GM18507 (cell line): ENCODE results near the gene GNB1L.

Source experiments
- DNase-seq: peaks from one replicate; pipeline ENCODE4 v3.0.0; 2011; ENCODE audit warnings: low read depth; ENCODE audit not compliant: insufficient read length; ENCODE audit errors: extremely low spot score
- FAIRE-seq: peaks from 2 replicates; lab custom pipeline; 2011; peaks lifted over from hg19 to GRCh38; lab: Jason Lieb, UNC

GNB1L gene

GRCh38 chr22:19877626-19878339 is 23.1 kb upstream of the GNB1L start:
- FAIRE-seq (no peak), DNase-seq (no peak)

DNA sequence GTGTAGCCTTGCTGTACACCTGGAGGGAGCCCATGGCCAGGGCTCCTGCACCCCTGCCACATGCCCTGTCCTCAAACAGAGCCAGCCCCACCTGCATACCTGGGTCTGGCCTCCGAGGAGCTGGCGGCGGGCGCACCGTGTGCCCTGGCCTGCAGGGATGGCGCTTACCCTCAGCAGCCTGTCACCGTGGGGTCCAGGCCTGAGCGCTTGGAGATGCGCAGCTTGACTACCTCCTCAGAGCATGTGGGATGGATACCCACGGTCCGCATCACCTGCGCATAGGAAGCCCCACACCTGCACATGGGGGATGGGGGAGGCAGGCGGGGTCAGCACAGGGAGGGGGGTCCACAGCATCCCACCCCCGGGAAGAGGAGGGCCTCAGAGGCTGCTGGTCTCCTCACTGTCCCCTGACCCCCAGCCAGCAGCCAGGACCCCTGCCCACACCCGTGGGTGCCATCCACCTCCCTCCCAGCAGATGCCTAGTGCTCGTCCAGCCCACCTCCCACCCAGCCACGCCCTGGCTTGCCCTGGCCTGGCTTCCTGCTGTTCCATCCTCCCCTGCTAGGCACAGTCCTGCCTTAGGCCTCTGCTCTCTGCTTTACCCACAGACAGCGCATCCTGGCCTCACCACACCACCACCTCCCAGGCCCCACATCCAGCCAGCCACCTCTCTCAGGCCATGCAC is 22.4 kb upstream of the GNB1L start:
- DNase-seq (no peak), FAIRE-seq (no peak)

DNA sequence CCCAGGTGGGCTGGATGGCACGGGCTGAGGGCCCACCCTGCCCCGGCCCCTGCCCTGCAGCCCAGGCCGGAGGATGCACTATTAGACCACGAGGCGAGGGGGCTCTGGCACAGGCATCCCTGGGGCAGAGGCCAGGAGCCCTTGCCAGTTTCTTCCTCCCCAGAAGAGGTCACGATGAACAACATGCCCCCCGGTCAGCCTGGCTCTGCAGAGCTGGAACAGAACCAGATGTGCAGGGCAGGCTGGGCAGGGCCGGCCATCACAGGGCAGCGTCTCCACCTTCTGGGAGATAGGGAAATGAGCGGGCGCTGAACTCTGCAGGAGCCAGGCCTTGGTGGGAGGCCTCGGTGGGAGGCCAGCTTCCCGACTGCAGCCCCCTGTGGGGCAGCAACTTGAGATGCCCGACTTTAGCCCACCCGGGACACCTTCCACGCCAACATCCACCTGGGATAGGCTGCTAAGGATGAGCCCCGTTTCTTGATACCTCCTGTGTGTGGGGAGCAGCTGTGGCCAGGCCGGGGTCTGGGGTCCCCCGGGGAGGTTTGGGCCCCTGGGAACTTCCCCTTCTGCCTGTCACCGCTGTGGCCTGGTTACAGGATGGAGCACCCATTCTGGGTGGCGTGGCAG is 21.8 kb upstream of the GNB1L start:
- DNase-seq (no peak), FAIRE-seq (no peak)

DNA sequence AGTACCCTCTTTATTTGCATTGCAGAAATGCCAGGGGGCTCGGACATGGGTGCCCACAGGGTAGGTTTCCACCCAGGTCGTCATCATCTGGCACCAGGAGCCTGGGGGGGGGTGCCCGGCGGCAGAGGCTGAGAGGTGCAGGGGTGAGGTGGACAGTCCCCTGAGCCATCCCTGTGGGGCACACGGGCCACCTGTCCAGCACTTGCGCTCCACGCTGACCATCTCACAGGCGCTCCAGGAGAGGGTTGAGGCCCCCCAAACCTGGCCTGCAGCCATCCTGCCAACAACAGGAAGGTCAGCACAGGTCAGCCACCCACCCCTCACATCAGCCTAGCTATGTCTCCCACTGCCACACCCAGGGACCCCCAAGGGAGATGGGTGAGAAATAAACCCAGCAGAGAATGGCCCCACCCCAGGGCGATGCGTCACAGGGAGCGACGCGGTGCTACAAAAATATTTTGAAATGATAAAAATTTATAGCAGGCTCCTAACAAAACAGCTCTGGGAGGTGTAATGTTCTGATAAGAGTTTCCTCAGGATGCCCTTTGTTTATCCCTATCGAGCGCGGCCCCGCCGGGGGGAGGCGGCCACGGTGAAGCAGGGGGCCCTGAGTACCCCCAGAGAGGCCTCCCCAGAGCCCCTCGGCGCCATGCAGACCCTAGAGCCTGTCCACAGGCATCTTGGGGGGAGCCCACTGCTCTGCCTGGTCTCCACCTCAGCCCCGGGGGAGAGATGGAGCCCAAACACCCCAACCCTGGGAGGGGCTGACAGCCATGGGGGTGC is 21.0 kb upstream of the GNB1L start:
- no peak for FAIRE-seq
- DNase-seq = no peak

- no peak for DNase-seq
Measured at GRCh38 chr22:19875061-19875530, 20.4 kb upstream of the GNB1L start.

GRCh38 chr22:19874307-19875060 is 19.8 kb upstream of the GNB1L start:
- no peak for DNase-seq
- no peak for FAIRE-seq

More at GRCh38 chr22:19875061-19875530, 20.4 kb upstream of the GNB1L start:
- no peak for FAIRE-seq

GRCh38 chr22:19873960-19874306 is 19.3 kb upstream of the GNB1L start:
- FAIRE-seq (no peak), DNase-seq (no peak)

DNA sequence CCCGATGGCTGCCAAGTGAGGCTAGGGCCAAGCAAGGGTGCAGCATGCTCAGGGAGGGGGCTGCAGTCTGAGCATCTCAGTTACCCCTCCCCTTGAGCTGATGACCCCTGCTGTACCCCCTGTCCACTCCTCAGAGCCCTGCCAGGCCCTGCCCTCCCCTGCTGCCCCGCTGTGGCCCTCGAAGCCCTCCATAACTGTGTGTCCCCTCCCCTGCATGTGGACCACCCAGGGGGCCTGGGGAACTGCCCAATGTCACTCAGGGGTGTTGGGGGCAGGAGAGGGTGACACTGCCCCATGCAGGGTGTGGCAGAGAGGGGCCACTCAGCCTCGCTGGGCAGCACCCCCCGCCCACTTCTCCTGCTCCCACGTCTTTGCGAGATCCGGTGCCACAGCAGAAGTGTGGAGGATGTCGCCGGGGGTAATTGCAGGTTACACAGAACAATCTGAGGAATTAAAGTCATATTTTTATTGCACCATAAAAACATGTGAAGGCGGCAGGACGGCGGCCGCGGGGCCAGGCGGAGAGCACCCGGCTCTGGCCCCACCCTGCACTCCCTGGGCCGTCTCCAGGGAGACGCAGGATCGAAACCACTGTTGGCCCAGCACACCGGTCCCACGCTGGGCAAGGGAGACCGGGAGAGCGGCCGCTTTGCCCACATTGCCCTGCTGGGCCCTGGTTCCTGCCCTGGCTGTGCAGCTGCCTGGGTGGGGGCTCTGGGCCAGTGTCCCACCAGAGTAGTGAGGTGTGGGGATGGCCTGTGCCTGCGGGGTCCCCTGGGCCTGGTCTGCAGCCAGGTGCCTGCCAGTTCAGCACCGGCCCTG is 18.7 kb upstream of the GNB1L start:
- no peak for DNase-seq
- FAIRE-seq = no peak

DNA sequence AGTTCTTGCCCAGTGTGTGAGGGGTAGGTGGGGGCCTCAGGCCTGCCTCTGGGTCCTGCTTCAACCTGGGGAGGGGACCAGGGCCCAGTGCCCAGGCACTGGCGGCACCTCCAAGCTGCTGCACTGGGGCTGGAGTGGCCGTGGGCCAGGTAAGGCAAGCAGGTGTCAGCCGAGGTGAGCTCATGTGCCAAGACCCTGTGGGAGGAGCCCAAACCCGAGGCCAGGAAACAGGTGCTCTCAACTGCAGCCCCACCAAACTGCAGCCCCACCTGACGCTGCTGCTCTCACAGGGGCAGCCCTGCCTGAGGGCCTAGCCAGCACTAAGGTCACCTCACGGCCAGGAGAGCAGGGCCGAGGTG is 18.1 kb upstream of the GNB1L start:
- no peak for DNase-seq
- no peak for FAIRE-seq

DNA sequence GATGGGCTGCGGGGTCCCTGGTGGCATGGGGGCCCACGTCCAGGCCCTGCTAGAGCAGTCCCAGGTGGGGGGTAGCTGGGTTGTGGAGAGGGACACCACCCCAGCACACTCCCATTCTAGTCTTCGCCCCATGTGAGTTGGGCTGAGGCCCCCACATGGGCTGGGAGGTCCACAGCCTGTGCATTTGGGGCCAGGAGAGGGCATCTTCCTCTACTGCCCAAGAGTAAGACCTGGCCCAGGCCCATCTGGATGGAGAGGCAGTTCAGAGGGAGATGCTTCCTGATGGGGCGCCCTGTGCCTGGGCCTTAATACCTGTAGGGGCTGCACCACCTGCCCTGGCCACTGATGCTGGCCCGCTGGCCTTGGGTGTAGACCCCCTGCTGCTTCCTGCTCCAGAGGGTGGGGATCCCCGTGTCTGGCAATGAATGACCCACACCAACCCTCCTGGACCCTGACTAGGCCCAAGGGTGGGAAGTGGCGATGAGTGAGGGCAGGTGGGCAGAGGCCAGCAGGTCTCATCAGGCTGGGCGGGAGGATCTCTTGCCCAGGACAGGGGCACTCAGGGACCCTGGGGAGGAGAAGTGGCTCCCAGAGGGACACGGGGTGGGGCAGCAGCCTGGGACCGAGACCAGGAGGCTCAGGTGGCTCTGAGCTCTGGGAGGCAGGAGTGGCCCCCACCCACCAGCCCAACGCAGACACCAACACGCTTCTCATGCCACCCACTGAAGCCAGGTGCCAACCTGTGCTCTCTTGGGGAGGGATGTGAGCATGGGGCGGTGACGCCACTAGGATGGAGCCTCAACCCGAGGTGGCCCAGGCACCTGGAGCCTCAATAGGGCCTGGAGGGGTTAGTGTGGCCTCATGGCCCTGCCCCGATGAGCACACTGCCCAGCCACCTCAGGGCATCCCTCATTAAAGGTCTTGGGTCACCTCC is 17.4 kb upstream of the GNB1L start:
- DNase-seq = no peak
- no peak for FAIRE-seq

DNA sequence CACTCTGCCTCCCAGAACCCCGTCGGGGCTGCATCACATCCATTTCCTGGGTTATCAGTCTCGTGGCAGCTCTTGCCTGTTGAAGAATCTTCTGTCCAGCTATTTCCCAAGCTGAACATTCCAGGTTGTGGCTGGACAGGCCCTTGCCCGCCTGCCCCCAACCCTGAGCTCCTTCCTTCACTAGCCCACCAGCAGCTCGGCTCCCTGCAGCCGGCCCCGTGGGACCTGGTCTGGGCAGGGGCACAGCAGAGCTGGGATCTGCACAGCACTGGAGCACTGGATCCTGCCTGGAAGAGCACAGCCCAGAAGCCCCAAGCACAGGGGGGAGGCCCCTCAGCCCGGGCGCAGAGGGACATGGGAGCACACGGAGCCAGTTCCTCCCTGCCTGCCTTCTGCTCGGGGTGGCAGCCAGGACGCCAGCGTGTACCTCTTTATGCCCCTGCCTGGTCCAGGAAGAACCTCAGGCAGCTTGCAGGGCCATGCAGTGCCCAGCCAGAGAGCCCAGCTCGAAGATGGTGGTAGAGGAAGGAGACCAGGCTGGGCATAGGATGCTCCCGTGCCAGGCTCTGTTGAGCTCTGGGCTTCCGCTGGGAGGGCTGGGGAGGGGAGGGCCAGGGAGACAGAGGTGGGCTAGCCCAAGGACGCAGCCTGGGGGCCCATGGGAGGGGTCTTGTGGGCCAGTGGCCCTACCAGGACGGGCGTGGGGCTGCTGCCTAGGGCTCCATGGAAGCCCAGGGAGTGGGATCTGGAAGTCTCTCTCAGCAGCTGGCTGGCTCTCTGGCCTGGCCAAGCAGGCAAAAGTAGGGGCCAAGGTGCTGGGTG is 16.6 kb upstream of the GNB1L start:
- FAIRE-seq (no peak), DNase-seq (no peak)

- no peak for DNase-seq
- no peak for FAIRE-seq
Measured at GRCh38 chr22:19870153-19871022, 15.7 kb upstream of the GNB1L start.

DNA sequence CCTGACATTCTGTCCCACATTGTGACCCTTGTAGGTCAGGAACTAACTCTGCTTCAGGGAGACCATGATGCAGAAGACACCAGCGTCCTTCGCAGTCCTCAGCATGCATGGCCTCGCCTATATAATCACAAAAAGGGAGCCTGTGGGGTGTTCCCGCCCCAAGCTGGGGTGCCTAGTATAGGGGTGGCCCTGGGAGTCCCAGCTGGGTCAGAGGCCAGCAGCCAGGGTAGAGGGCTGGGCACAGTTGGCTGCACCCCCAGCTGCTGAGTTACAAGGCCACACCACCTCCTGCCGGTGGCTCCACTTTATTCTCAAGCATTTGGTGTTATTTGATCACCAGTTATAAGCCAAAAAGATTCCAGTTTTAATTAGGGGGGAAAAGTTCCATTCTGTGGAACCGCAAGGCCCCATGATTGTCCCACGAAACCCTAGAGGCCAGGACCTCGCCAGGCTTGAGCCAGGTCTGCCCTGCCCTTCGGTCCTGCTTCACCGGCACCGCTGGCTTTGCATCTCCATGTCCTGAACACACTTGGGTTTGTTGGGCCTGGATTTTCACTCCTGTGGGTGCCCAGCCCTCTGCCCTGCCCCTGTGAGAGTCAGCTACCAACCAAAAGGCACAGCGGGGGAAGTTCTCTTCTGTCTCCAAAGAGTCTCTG is 15.0 kb upstream of the GNB1L start:
- FAIRE-seq (no peak), DNase-seq (no peak)

- FAIRE-seq = no peak
Measured at GRCh38 chr22:19868773-19869471, 14.2 kb upstream of the GNB1L start.

DNA sequence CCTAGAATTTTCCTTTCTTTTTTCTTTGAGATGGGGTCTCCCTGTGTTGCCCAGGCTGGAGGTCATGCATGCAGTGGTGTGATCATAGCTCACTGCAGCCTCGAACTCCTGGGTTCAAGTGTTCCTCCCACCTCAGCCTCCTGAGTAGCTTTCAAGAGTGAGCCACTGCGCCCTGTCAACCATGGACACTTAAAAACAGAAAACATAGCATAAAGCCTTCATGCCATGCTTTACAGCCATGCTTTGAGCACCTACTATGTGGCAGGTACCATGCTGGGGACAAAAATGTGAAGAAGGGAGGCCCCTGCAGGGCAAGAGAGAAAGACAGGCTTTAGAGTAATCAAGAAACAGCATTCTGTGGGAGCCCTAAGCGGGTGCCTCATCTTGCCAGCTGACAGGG is 13.7 kb upstream of the GNB1L start:
- DNase-seq (no peak), FAIRE-seq (no peak)

More at GRCh38 chr22:19868773-19869471, 14.2 kb upstream of the GNB1L start:
- no peak for DNase-seq
